AG09319 (cell line): ENCODE data around the gene SIGLEC8.
"Not testable (repeated sequence)": the region's sequence is repeated elsewhere in the genome, so short reads cannot be mapped to it uniquely, and the experiment has no call there.

Experiments used
- DNase-seq: peaks from one replicate; pipeline ENCODE4 v3.0.0-alpha.2; 2010; ENCODE audit warnings: low read depth; ENCODE audit errors: extremely low read depth
- CTCF ChIP-seq: IDR thresholded peaks from 2 replicates; pipeline ENCODE4 v1.5.1; 2011; ENCODE audit warnings: low read depth, mild to moderate bottlenecking, inconsistent platforms, low read length, moderate library complexity

The SIGLEC8 gene

GRCh38 chr19:51458051-51458645 is at the start of gene SIGLEC8:
Gene SIGLEC8 (minus strand): TSS chr19:51458454. CDS start chr19:51458387, 67 bp downstream.
- TF ChIP-seq CTCF: no peak
- DNase-seq: no peak

DNA sequence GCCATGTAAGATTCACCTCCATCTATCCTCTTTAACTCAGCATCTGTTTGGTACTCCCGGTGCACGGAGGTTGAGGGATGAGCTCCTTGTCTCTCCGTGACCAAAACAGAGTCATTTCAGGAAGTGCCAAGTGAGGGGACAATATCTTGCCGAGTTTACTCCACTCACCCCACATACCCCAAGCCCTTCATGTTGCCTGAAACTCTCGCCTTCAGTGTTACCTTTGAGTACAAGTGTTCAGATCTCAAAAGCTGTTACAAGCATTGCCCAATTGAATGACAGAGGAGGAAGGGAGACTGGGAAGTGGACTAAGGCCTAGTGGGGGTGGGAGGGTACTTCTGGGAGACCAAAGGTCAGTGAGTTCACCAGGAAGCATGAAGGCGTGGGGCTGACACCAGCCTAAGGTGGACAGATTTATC is 49.4 kb upstream of the SIGLEC8 start:
- DNase-seq: no peak
- TF ChIP-seq CTCF: no peak

DNA sequence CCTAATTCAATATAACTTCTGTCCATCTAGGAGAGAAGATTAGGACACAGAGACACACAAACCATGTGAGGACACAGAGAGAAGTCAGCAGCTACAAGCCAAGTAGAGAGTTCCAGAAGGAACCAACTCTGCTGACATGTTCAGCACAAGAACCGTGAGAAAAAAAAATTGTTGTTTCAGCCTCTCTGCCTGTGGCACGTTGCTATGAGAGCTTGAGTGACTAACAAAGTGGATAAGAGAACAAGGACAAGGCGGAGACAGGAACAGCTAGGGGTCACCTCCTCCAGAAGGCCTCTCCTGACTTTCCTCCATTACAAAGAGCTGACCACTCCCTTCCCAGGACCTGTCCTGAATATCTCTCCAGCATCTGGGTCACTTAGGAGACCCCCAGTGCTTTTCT is 48.9 kb upstream of the SIGLEC8 start:
- no peak for DNase-seq
- no peak for TF ChIP-seq CTCF

- DNase-seq: no peak
- no peak for TF ChIP-seq CTCF
Observed at GRCh38 chr19:51505904-51506303, 47.6 kb upstream of the SIGLEC8 start.

- TF ChIP-seq CTCF: no peak
- DNase-seq: no peak
Observed at GRCh38 chr19:51503896-51504295, 45.6 kb upstream of the SIGLEC8 start.

DNA sequence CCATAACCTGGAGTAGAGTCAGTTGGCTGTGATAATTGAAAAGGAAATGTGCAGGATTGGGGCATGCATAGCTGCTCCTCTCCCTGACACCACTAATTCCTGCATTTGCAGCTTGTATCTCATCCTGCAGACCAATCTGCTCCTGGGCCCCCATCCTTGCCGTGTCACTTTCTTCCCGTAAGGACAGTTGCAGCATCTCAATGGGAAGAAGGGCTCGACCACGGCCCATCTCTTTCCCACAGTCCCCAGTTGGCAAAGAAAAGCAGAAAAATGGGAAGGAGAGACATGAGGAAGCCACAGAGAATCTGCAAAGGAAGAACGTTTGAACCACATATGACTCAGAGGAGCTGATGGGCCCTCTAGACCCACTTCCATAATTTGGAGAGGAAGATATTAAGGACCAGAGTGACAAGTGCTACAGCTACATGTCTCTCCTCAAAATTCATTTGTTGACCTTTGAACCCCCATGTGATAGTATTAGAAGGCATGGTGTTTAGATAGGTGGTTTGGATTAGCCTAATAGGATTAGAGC is 45.1 kb upstream of the SIGLEC8 start:
- no peak for TF ChIP-seq CTCF
- DNase-seq: no peak

DNA sequence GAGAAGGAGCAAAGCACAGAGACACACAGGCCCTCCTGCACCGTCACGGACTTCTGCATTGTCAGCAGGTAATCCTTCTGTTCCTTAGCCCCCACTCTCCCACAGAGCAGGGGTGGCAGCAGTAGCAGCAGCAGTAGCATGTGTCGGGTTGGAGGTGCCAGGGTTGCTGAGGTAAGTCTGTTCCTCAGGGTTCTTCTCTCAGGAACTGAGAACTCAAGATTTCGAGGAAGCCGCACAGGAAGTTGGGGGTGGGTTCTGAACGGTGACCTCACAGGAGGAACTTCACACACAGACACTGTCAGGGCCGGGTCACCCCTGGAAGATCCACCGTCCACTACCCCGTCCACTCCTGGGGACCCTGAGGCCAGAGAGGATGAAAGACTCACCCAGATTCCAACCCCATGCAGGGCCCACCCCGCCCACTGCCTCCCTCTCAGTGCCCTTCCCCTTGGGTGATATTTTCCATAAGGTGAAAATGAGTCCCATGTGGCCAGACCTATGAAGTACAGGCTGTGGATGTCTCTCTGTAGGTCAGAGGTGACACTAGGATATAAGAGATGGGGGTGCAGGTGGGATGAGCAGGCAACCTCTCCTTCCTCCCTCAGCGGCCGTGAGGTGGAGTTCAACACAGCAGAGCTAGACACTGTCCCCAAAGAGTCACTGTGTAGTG is 43.5 kb upstream of the SIGLEC8 start, which contains the start of gene SIGLEC12:
Gene SIGLEC12, minus strand, starts transcription at position 207 of the 670 bp plus-strand sequence. Its CDS starts 67 bp downstream, at position 140.
- no peak for DNase-seq
- TF ChIP-seq CTCF: no peak

DNA sequence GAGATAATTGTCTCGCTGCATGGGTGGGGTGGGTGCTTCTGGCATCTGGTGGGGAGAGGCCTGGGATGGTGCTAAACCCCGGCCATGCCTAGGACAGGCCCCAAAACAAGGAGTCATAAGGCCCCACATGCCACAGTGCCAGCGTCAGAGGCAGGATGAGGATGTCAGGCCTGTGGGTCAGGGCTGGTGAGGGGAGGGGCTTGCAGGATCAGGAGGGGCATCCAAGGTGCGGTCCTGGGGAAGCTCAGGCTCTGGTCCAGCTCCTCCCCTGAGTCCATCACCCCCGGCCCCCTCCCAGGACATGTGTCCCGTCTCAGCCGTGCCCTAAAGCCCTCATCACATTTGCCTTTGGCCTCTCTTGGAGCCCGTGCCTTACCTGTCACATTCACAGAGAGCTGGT is 42.7 kb upstream of the SIGLEC8 start:
- not testable (repeated sequence) for DNase-seq
